Lower leg skin (tissue), 4 donors: ENCODE measurements around the gene CD164. TPM values are rescaled to one million over a fixed set of nuclear protein-coding genes. Genes with fewer than 3 reads are reported as not detected.

ENCODE experiments used
- DNase-seq, 2 donors: peaks; one replicate each; pipeline ENCODE4 v3.0.0-alpha.2; 2019; ENCODE audit warnings: low spot score in 2 of 2
- H3K4me3 ChIP-seq: fragments of 200-600 bp; sonication (generic); 2 replicates; pipeline ENCODE4 v1.5.1; 2017; ENCODE audit warnings: mild to moderate bottlenecking, low read depth; ENCODE audit not compliant: poor library complexity, severe bottlenecking
- POLR2A ChIP-seq, 2 donors: fragments of 450-650 bp; IDR thresholded peaks; one replicate each; pipeline ENCODE4 v1.6.1; 2016 to 2017; ENCODE audit warnings: antibody characterized with exemption in 2 of 2, mild to moderate bottlenecking in 1 of 2, moderate library complexity in 1 of 2
- WGBS, 2 donors: methylation state at CpG; one replicate each; pipeline ENCODE4 v1.1.5; 2018; 5-methylcytosine and 5-hydroxymethylcytosine counted together
- intact Hi-C: fragments of 100-400 bp; cut with DNase I; formaldehyde crosslinking; loops from one replicate; pipeline ENCODE4 v1.15.0; 2023; ENCODE audit warnings: low total_unique reads
- total RNA-seq, 4 donors: library from RNA; depleted of rRNA; stranded (reverse); fragments of >200 nt; gene quantifications; one replicate each; pipeline ENCODE4 v1.1.0, GENCODE V29; 2016
- TF ChIP-seq, protein P1 (sequence below), 3 donors: fragments of 450-650 bp; IDR thresholded peaks; one replicate each; pipeline ENCODE4 v1.5.1; 2016; ENCODE audit warnings: antibody characterized with exemption in 3 of 3, mild to moderate bottlenecking in 3 of 3, moderate library complexity in 2 of 3

Gene CD164
- total RNA-seq, 4 donors from 2014 or later, result 136 to 179 (median 147) TPM

DNA sequence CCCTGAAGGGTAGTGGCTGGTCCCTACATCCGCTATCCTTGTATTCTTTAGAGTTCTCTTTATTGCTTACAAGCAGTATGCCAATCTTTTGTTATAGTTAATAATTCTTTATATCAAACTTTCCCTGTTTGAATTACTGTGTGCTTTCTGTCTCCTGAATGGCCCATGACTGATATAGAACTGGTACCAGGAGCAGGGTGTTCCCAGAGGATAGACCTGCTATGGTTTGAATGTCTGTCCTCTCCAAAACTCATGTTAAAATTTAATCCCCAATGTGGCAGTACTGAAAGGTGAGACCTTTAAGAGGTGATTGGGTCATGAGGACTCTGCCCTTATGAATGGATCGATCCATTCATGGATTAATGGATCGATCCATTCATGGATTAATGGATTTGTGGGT is 26.0 kb downstream of the CD164 start:
- no peak for DNase-seq
- H3K4me3 ChIP-seq, result no peak overlapping the region
- WGBS, 2 donors, result 94 to 99% methylated on average over 3 of the region's 3 CpGs
- TF ChIP-seq, protein P1, sequence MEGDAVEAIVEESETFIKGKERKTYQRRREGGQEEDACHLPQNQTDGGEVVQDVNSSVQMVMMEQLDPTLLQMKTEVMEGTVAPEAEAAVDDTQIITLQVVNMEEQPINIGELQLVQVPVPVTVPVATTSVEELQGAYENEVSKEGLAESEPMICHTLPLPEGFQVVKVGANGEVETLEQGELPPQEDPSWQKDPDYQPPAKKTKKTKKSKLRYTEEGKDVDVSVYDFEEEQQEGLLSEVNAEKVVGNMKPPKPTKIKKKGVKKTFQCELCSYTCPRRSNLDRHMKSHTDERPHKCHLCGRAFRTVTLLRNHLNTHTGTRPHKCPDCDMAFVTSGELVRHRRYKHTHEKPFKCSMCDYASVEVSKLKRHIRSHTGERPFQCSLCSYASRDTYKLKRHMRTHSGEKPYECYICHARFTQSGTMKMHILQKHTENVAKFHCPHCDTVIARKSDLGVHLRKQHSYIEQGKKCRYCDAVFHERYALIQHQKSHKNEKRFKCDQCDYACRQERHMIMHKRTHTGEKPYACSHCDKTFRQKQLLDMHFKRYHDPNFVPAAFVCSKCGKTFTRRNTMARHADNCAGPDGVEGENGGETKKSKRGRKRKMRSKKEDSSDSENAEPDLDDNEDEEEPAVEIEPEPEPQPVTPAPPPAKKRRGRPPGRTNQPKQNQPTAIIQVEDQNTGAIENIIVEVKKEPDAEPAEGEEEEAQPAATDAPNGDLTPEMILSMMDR (IDR thresholded peaks at IDR 0.05), result no peak
- no peak for TF ChIP-seq POLR2A (IDR thresholded peaks at IDR 0.05)
- intact Hi-C loops, result no loop called here

DNA sequence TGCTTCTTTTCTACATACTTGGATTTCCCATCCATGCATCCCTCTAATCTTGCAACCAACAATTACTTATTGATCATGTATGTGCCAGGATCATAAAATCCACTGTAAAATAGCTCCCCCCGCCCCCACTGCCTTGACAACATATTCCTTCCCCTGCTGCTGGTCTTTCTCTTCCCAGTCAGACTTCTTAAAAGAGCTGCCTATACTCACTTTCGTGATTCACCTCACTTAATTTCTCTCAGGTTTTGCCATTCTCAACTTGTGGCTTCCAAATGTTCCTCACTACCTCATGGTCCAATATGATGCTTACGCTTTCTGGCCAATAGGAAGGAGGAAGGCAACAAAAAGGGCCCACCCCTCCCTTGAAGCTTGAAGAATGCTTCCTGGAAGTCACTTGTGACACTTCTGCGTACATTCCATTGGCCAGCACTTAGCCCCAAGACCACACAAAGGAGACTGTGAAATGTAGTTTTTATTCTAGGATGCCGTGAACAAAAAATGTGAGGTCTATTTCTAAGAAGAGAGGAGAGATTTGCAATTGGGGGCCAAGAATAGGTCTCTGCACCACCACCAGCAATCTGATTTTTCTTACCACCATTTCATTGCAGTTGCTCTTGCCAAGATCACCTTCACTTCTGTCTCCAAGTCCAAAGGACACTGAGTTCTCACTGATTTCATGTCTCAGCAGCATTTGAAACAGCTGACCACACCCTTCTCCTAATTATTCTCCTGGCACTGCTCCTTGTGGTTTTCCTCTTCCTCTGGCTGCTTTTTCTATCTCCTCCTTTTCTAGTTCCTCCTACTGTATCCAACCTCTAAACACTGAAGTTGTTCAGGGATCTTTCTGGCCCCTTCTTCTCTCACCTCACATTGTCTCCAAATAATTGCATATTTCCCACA is 30.8 kb downstream of the CD164 start:
- peak in 1 of 2 donors; percentile 63 for DNase-seq
- WGBS, 2 donors, result 82 to 90% methylated on average over 5 of the region's 5 CpGs
- no peak for TF ChIP-seq POLR2A (IDR thresholded peaks at IDR 0.05)
- TF ChIP-seq, protein P1 (IDR thresholded peaks at IDR 0.05), result no peak
- intact Hi-C loops, result no loop called here
- no peak overlapping the region for H3K4me3 ChIP-seq

DNA sequence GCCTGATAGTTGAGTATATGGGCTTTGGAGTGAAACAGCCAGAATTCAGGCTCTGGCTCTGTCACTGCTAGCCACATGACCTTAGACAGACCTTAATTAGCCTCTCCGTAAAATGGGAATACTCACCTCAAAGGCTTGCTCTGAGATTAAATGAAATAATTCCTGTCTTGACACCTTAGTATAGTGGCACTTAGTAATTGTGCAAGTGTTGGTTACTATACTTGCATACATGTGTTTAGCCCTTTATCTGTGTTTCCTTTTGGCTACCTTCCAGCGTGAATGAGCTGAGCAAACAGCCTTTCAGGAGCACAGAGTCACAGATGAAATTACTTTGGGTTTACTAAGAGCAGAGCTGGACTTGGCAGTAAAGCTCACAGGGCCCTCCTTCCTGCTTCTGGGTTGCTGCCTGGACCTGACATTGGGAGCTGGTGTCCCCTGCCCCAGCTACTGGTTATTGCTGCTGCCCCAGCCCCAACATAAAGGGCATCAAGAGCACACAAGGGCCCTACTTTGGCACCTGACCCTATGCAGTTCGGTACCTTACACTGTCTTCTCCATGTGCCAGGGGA is 32.8 kb downstream of the CD164 start:
- WGBS, 2 donors, result 34 to 50% methylated on average over 3 of the region's 3 CpGs
- DNase-seq, result no peak
- intact Hi-C loops, result no loop called here
- no peak overlapping the region for H3K4me3 ChIP-seq
- TF ChIP-seq, protein P1 (IDR thresholded peaks at IDR 0.05), result no peak
- TF ChIP-seq POLR2A (IDR thresholded peaks at IDR 0.05), result no peak

DNA sequence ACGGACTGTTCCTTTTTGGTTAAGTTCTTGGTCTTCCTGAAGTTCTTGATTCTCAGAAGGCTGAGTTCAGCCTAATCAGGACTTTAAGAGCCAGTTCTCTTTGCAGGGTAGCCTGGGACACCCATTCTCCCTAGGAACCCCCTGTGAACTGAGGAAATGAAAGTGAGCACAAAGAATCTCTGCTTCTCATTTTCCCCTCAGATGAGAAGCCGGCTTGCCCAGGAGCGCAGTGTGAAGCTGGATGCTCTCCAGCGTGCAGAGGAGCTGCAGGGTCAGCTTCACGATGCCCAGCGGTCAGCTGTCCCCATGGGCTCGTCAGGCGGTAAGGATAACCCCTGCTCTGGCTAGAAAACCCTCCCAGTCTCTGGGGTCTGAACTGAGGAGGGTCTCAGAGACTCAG is 34.0 kb downstream of the CD164 start:
- DNase-seq, result no peak
- intact Hi-C loops, result no loop called here
- 79 to 80% methylated on average over 6 to 8 of the region's 8 CpGs for WGBS, 2 donors

DNA sequence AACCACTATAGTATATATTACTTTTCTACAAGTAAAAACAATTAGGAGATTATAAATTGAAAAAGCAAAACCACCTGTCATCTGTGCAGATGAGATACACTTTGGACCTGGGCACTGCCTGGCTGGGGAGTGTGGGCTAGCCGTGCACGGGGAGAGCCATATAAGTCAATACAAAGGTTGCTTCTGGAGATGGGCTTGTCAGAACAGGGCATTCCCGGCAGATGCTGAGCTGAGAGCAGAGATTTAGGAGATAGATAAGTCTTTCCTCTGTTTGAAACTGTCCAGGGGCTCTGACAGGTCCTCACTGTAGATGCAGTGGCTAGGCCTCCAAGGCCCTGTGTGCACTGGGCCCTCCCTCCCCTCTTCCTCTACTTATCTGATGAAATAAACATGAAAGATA is 34.5 kb downstream of the CD164 start:
- intact Hi-C loops, result no loop called here
- no peak for DNase-seq
- no peak overlapping the region for H3K4me3 ChIP-seq
- no peak for TF ChIP-seq POLR2A (IDR thresholded peaks at IDR 0.05)
- TF ChIP-seq, protein P1 (IDR thresholded peaks at IDR 0.05), result no peak
- 57 to 61% methylated on average over 3 of the region's 3 CpGs for WGBS, 2 donors

More for the DNA sequence above, 34.0 kb downstream of the CD164 start:
- TF ChIP-seq, protein P1 (IDR thresholded peaks at IDR 0.05), result no peak
- no peak for TF ChIP-seq POLR2A (IDR thresholded peaks at IDR 0.05)
- H3K4me3 ChIP-seq, result no peak overlapping the region
